ENCODE data around the gene RABGEF1. TPM values are rescaled to one million over a fixed set of nuclear protein-coding genes. Genes with fewer than 3 reads are reported as not detected.

The RABGEF1 gene
- polyA plus RNA-seq, 1 of the 3 experiments (the other 2 are of a cell fraction), result 25.6 TPM

DNA sequence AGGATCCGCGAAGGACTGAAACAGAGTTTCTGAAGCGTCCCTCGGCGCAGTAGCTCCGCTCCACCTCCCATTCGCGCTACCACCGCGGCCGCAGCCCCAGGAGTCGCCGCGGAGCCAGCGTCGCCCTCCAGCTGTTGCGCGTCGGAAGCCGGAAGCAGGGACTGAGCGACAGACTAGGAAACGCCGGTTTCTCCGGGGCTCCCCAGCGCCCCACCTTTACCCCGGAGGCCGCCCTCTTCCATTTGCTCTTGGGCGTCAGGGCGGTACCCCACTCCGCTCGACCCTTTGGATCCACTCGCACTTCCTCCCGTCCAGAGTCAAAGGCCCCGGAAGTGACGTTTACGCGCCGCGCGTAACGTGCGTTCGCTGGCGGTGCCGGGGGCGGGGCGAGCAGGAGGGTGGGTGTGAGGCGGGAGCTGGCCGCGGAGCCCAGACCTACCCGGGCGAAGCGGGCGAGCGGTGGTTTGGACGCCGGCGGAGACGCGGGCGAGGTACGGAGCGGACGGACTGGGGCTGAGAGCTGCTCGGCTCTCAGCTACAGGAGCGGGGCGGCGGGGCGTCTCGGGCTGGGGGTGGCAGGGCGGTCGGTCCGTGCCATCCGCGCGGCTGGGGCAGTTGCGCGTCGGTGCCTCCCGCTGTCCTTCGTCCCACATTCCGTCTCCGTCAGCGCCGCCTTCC lies at the start of gene RABGEF1 (continued):
- TF ChIP-seq, protein P1, sequence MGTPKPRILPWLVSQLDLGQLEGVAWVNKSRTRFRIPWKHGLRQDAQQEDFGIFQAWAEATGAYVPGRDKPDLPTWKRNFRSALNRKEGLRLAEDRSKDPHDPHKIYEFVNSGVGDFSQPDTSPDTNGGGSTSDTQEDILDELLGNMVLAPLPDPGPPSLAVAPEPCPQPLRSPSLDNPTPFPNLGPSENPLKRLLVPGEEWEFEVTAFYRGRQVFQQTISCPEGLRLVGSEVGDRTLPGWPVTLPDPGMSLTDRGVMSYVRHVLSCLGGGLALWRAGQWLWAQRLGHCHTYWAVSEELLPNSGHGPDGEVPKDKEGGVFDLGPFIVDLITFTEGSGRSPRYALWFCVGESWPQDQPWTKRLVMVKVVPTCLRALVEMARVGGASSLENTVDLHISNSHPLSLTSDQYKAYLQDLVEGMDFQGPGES (IDR thresholded peaks at IDR 0.05; ENCODE audit: low read depth, low read length), result no peak; the same call in 1 of the 2 replicates
- TF ChIP-seq ELF1 (IDR thresholded peaks at IDR 0.05) (peak; percentile 85), TEAD4 (IDR thresholded peaks at IDR 0.05; ENCODE audit: borderline replicate concordance, insufficient read depth) (no peak), CTCF (IDR thresholded peaks at IDR 0.05) (no peak), RFX5 (IDR thresholded peaks at IDR 0.05; ENCODE audit: low read length) (no peak), FOXM1 (IDR thresholded peaks at IDR 0.05; ENCODE audit: low read depth) (no peak), SIN3A (IDR thresholded peaks at IDR 0.05; ENCODE audit: borderline replicate concordance, low read depth, low read length) (no peak), YY1 (IDR thresholded peaks at IDR 0.05; ENCODE audit: low read depth) (peak; percentile 57), TAF1 (IDR thresholded peaks at IDR 0.05; ENCODE audit: borderline replicate concordance, low read depth, low read length) (peak; percentile 97)

DNA sequence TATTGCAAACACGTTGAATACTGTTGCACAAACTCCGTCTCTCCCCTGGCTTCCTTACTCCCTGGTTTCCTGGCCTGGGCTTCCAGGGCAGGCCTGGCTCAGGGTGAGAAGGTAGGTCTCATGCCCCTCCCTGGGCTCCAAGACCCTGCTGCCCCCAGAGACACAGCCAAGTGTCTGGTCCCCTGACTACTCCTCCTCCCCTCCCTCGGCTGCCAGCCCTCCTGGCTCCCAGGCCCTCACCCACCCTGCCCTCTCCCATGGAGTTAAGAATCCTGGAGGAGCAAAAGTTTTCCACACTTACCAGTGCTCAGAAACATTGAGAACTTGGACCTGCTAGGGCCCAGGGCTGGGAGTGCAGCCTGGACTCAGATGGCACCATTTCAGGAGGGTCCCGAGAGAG lies 47.2 kb upstream of the RABGEF1 start:
- POLR2A ChIA-PET, result no interaction called here
- Histone ChIP-seq H4K20me1 (ENCODE audit: insufficient read depth) (no peaks in the 10 kb centered on the region), H3K4me1 (ENCODE audit: control insufficient read depth in 1 of 2, insufficient read depth in 2 of 2, low read depth in 1 of 2, low read length in 1 of 2) (peaks cover 0 to 5% of the 10 kb centered on the region in 2 experiments; a peak in 1 of 4 replicates), H2AFZ (ENCODE audit: low read depth) (no peak overlapping the region), H3K4me3 (ENCODE audit: low read depth in 2 of 2, low read length in 1 of 2) (no peak overlapping the region), H3F3A (replicated peaks; ENCODE audit: insufficient read depth) (peaks cover 9% of the 10 kb centered on the region), H3K9me2 (no peaks in the 10 kb centered on the region), H3K79me2 (ENCODE audit: insufficient read depth) (peaks cover 14% of the 10 kb centered on the region; the same call in 1 of the 2 replicates), H3K9me3 (no peaks in the 10 kb centered on the region), H3K27me3 (ENCODE audit: insufficient read depth) (no peaks in the 10 kb centered on the region), H3K4me2 (no peak overlapping the region), H3K36me3 (replicated peaks in 1 of 2; ENCODE audit: control insufficient read depth in 1 of 2, insufficient read depth in 2 of 2, low read length in 1 of 2) (peaks cover 0 to 3% of the 10 kb centered on the region in 2 experiments), H3K27ac (ENCODE audit: low read depth in 2 of 2, low read length in 1 of 2) (no peak overlapping the region), H3K9ac (no peak overlapping the region)
- CTCF ChIA-PET, result no interaction called here
- no peak for DNase-seq
- TF ChIP-seq USF1 (IDR thresholded peaks at IDR 0.05; ENCODE audit: borderline replicate concordance, low read depth) (no peak), NFIC (IDR thresholded peaks at IDR 0.05; ENCODE audit: borderline replicate concordance) (no peak), TAF1 (IDR thresholded peaks at IDR 0.05; ENCODE audit: borderline replicate concordance, low read depth, low read length) (no peak), RAD21 (IDR thresholded peaks at IDR 0.05; ENCODE audit: low read length) (no peak)
- TF ChIP-seq, protein P1 (IDR thresholded peaks at IDR 0.05; ENCODE audit: low read depth, low read length), result no peak
- WGBS (ENCODE audit: low lambda C conversion rate), result 95% methylated on average over 4 of the region's 4 CpGs
